Activated CD4-positive, alpha-beta T cell treated with anti-CD3 and anti-CD28 coated beads, Interleukin-2, Interleukin-4, amounts not matched to agents 100 ng/mL and 50 ng/mL, durations not matched to agents 16 hours and 8 hours (primary cell): Measurements from ENCODE around the gene POR.
"Not testable (repeated sequence)": the region's sequence is repeated elsewhere in the genome, so short reads cannot be mapped to it uniquely, and the experiment has no call there.

Experiments
- DNase-seq: peaks from one replicate; pipeline ENCODE4 v3.0.0-alpha.2; 2020; ENCODE audit warnings: low spot score

Gene POR

GRCh38 chr7:76029682-76030081 lies 114.7 kb downstream of the POR start:
- not testable (repeated sequence) for DNase-seq

- no peak for DNase-seq
Observed at GRCh38 chr7:76031964-76032363, 117.0 kb downstream of the POR start.
